CD4-positive, alpha-beta T cell (primary cell): Measurements from ENCODE around the gene ARHGAP31. TPM values are rescaled to one million over a fixed set of nuclear protein-coding genes. Genes with fewer than 3 reads are reported as not detected.
"Not testable (repeated sequence)": the region's sequence is repeated elsewhere in the genome, so short reads cannot be mapped to it uniquely, and the experiment has no call there.

Experiments used
- ATAC-seq: fragments of 200-7000 bp; cut with Tn5 transposase; one replicate; pipeline ENCODE4 v1.10.0; 2022; ENCODE audit warnings: mild to moderate bottlenecking; ENCODE audit not compliant: poor library complexity
- CTCF ChIA-PET: fragments of 350-600 bp; sonication (Branson Sonifier 250); formaldehyde crosslinking; loops from one replicate; lab custom pipeline; 2021; ENCODE audit warnings: antibody characterized with exemption, inconsistent platforms; lab: Charles Lee
- POLR2A ChIA-PET: fragments of 350-600 bp; sonication (Branson Sonifier 250); formaldehyde crosslinking; loops from one replicate; lab custom pipeline; 2021; ENCODE audit warnings: antibody characterized with exemption, inconsistent platforms; lab: Charles Lee
- DNase-seq, 14 experiments: peaks; one replicate each; pipeline ENCODE4 v3.0.0-alpha.2; 2013 to 2020; ENCODE audit warnings: mixed read lengths in 2 of 14
- H3K27ac ChIP-seq, 2 donors: one replicate each; pipeline versions ENCODE4 v1.5.1 to v1.7.0; 2013; ENCODE audit warnings: low read length in 2 of 2, low read depth in 1 of 2, mild to moderate bottlenecking in 1 of 2
- H3K27me3 ChIP-seq, 2 experiments: 1 replicate in 1 of 2; 2 replicates in 1 of 2; pipeline versions ENCODE4 v1.6.1 to v1.7.0; 2013; ENCODE audit warnings: low read length in 2 of 2, control low read depth in 1 of 2, mild to moderate bottlenecking in 1 of 2, moderate library complexity in 1 of 2; ENCODE audit not compliant: insufficient read depth in 2 of 2, control insufficient read depth in 1 of 2
- H3K36me3 ChIP-seq: one replicate; pipeline ENCODE4 v1.6.1; 2013; ENCODE audit warnings: low read length, control low read depth; ENCODE audit not compliant: insufficient read depth
- H3K4me1 ChIP-seq: one replicate; pipeline ENCODE4 v1.6.1; 2013; ENCODE audit warnings: low read length, control low read depth; ENCODE audit not compliant: insufficient read depth
- H3K4me3 ChIP-seq: one replicate; pipeline ENCODE4 v1.5.1; 2013; ENCODE audit warnings: mild to moderate bottlenecking, low read length, moderate library complexity
- H3K9me3 ChIP-seq, 2 experiments: 1 replicate in 1 of 2; 2 replicates in 1 of 2; pipeline versions ENCODE4 v1.6.1 to v1.7.0; 2013; ENCODE audit warnings: low read length in 2 of 2, mild to moderate bottlenecking in 2 of 2, control low read depth in 1 of 2, moderate library complexity in 1 of 2; ENCODE audit not compliant: control insufficient read depth in 1 of 2, insufficient read depth in 1 of 2
- H3K27ac Mint-ChIP-seq: one replicate; pipeline ENCODE4 v1.8.0; 2020; ENCODE audit warnings: mixed read lengths
- H3K27me3 Mint-ChIP-seq: one replicate; pipeline ENCODE4 v1.8.0; 2021; ENCODE audit warnings: mixed read lengths
- H3K36me3 Mint-ChIP-seq: one replicate; pipeline ENCODE4 v1.8.0; 2021; ENCODE audit warnings: low read depth, mixed read lengths
- H3K4me1 Mint-ChIP-seq: one replicate; pipeline ENCODE4 v1.8.0; 2021; ENCODE audit warnings: low read depth, mixed read lengths
- H3K4me3 Mint-ChIP-seq: one replicate; pipeline ENCODE4 v1.8.0; 2020; ENCODE audit warnings: mild to moderate bottlenecking, mixed read lengths
- H3K9me3 Mint-ChIP-seq: one replicate; pipeline ENCODE4 v1.8.0; 2020; ENCODE audit warnings: mixed read lengths
- CTCF ChIP-seq: fragments of 200-600 bp; IDR thresholded peaks from one replicate; pipeline ENCODE4 v1.8.0; 2022; ENCODE audit warnings: antibody characterized with exemption, mild to moderate bottlenecking
- intact Hi-C, 2 experiments: fragments of 100-400 bp; cut with DNase I in 1 of 2; cut with micrococcal nuclease in 1 of 2; formaldehyde crosslinking; loops; one replicate each; pipeline versions ENCODE4 v1.15.1 to v1.9.0; 2023 to 2025; cut with DNase I, micrococcal nuclease
- total RNA-seq, 174 experiments: library from RNA in 2 of 174; stranded (reverse) in 2 of 174; gene quantifications; one replicate each; pipeline ENCODE4 v1.2.3 and lab custom pipeline; 2021 to 2026

Gene ARHGAP31
- total RNA-seq, 2 experiments from 2014 or later: 2.4 to 2.9 TPM

- Mint-ChIP-seq H3K4me3 (no peak overlapping the region), H3K36me3 (no peaks in the 10 kb centered on the region), H3K9me3 (no peaks in the 10 kb centered on the region), H3K27ac (no peak overlapping the region), H3K4me1 (peaks cover 6% of the 10 kb centered on the region), H3K27me3 (no peaks in the 10 kb centered on the region)
- peak in 1 of 14 experiments; percentile 20 for DNase-seq
- Histone ChIP-seq H3K27me3 (no peaks in the 10 kb centered on the region), H3K27ac (no peak overlapping the region), H3K9me3 (no peaks in the 10 kb centered on the region), H3K4me1 (no peaks in the 10 kb centered on the region), H3K4me3 (no peak overlapping the region), H3K36me3 (no peaks in the 10 kb centered on the region)
- ATAC-seq: no peak
- ChIA-PET POLR2A (interaction anchor here (1.0 kb wide), 1 partner anchor 18 kb away, joined by 8 read pairs; no protein-coding TSS in a partner anchor), CTCF (no interaction called here)
- no peak for TF ChIP-seq CTCF
- intact Hi-C loops: no loop called here
These were observed 35.3 kb upstream of the ARHGAP31 start for GRCh38 chr3:119258915-119259314.

GRCh38 chr3:119259821-119260220, 34.4 kb upstream of the ARHGAP31 start:
- Mint-ChIP-seq H3K27me3 (no peaks in the 10 kb centered on the region), H3K27ac (no peak overlapping the region), H3K9me3 (no peaks in the 10 kb centered on the region), H3K4me1 (peaks cover 6% of the 10 kb centered on the region), H3K36me3 (no peaks in the 10 kb centered on the region), H3K4me3 (no peak overlapping the region)
- Histone ChIP-seq H3K27ac (no peak overlapping the region), H3K4me1 (no peaks in the 10 kb centered on the region), H3K9me3 (no peaks in the 10 kb centered on the region), H3K27me3 (no peaks in the 10 kb centered on the region), H3K4me3 (no peak overlapping the region), H3K36me3 (no peaks in the 10 kb centered on the region)
- ATAC-seq: no peak
- no peak for TF ChIP-seq CTCF
- intact Hi-C loops: no loop called here
- DNase-seq: no peak
- POLR2A ChIA-PET: no interaction called here
- CTCF ChIA-PET: no interaction called here

GRCh38 chr3:119261055-119261454, 33.1 kb upstream of the ARHGAP31 start:
- H3K9me3 ChIP-seq: no peaks in the 10 kb centered on the region
- Mint-ChIP-seq H3K27ac (no peak overlapping the region), H3K36me3 (no peaks in the 10 kb centered on the region), H3K27me3 (no peaks in the 10 kb centered on the region), H3K4me1 (peaks cover 6% of the 10 kb centered on the region), H3K9me3 (no peaks in the 10 kb centered on the region), H3K4me3 (no peak overlapping the region)
- CTCF ChIA-PET: no interaction called here
- DNase-seq (no peak), ATAC-seq (no peak)
- no peaks in the 10 kb centered on the region for H3K27me3 ChIP-seq
- no peaks in the 10 kb centered on the region for H3K4me1 ChIP-seq
- no peaks in the 10 kb centered on the region for H3K36me3 ChIP-seq
- POLR2A ChIA-PET: no interaction called here
- H3K27ac ChIP-seq: no peak overlapping the region
- intact Hi-C loops: no loop called here
- TF ChIP-seq CTCF: no peak
- H3K4me3 ChIP-seq: no peak overlapping the region

GRCh38 chr3:119270212-119270611, 24.0 kb upstream of the ARHGAP31 start:
- H3K27me3 Mint-ChIP-seq, H3K27ac Mint-ChIP-seq, H3K27ac ChIP-seq, H3K9me3 ChIP-seq, H3K4me1 Mint-ChIP-seq, DNase-seq, H3K9me3 Mint-ChIP-seq, POLR2A ChIA-PET, H3K27me3 ChIP-seq, ATAC-seq, H3K36me3 ChIP-seq, H3K4me3 ChIP-seq, CTCF ChIA-PET, H3K36me3 Mint-ChIP-seq, H3K4me1 ChIP-seq, H3K4me3 Mint-ChIP-seq: not testable (repeated sequence)
- intact Hi-C loops: loop anchor here in 1 of 2 experiments (10.0 kb wide), 1 partner anchor 185 kb away; no protein-coding TSS in a partner anchor
